PC-3 (cell line): ENCODE results near the gene ITGB4. TPM values are rescaled to one million over a fixed set of nuclear protein-coding genes. Genes with fewer than 3 reads are reported as not detected.
"Not testable (repeated sequence)": the region's sequence is repeated elsewhere in the genome, so short reads cannot be mapped to it uniquely, and the experiment has no call there.

Source experiments
- ATAC-seq: fragments of 200-7000 bp; cut with Tn5 transposase; 2 replicates; pipeline ENCODE4 v1.9.1; 2020; ENCODE audit warnings: mild to moderate bottlenecking, moderate library complexity
- BruUV-seq: library from RNA; stranded (reverse); fragments of 400-500 nt; replicated peaks from 2 replicates; lab custom pipeline; 2021; lab: Mats Ljungman, UMichigan
- CTCF ChIA-PET: fragments of 300-600 bp; sonication (Branson Sonifier 250); formaldehyde crosslinking; loops from one replicate; lab custom pipeline; 2022; ENCODE audit warnings: antibody characterized with exemption; lab: Charles Lee
- POLR2A ChIA-PET: fragments of 300-600 bp; sonication (Branson Sonifier 250); formaldehyde crosslinking; loops from one replicate; lab custom pipeline; 2022; ENCODE audit warnings: antibody characterized with exemption; ENCODE audit not compliant: unreplicated experiment; lab: Charles Lee
- DNase-seq: peaks from one replicate; pipeline ENCODE4 v3.0.0-alpha.2; 2015
- H2AFZ ChIP-seq: fragments of 300-600 bp; sonication (generic); 2 replicates; pipeline ENCODE4 v1.6.0; 2016; ENCODE audit warnings: antibody characterized with exemption, low read length
- H3F3A ChIP-seq: fragments of 300-600 bp; sonication (generic); one replicate; pipeline ENCODE4 v1.6.0; 2017; ENCODE audit warnings: antibody characterized with exemption, low read length, control low read depth, mild to moderate bottlenecking; ENCODE audit not compliant: unreplicated experiment
- H3K27ac ChIP-seq: fragments of 300-600 bp; sonication (generic); 2 replicates; pipeline ENCODE4 v1.5.1; 2016; ENCODE audit warnings: mild to moderate bottlenecking, low read length
- H3K27me3 ChIP-seq: fragments of 300-600 bp; sonication (generic); 2 replicates; pipeline ENCODE4 v1.6.1; 2016; ENCODE audit warnings: low read length, mixed read lengths
- H3K36me3 ChIP-seq: fragments of 300-600 bp; sonication (generic); 2 replicates; pipeline ENCODE4 v1.6.1; 2016; ENCODE audit warnings: low read depth, mixed run types, low read length, mixed read lengths
- H3K4me1 ChIP-seq: fragments of 300-600 bp; sonication (generic); 2 replicates; pipeline ENCODE4 v1.5.1; 2016; ENCODE audit warnings: low read length; ENCODE audit not compliant: insufficient read depth
- H3K4me2 ChIP-seq: fragments of 300-600 bp; sonication (generic); 2 replicates; pipeline ENCODE4 v1.6.0; 2016; ENCODE audit warnings: low read length
- H3K4me3 ChIP-seq: fragments of 300-600 bp; sonication (generic); 2 replicates; pipeline ENCODE4 v1.5.1; 2016; ENCODE audit warnings: mild to moderate bottlenecking, low read length, mixed read lengths
- H3K79me2 ChIP-seq: fragments of 300-600 bp; sonication (generic); 2 replicates; pipeline ENCODE4 v1.6.1; 2017; ENCODE audit warnings: low read length, mixed read lengths
- H3K9ac ChIP-seq: fragments of 300-600 bp; sonication (generic); 2 replicates; pipeline ENCODE4 v1.6.0; 2016; ENCODE audit warnings: mild to moderate bottlenecking, low read length
- H3K9me2 ChIP-seq: fragments of 300-600 bp; sonication (generic); replicated peaks from 2 replicates; pipeline ENCODE4 v1.6.1; 2016; ENCODE audit warnings: mixed run types, low read length, mixed read lengths
- H3K9me3 ChIP-seq: fragments of 300-600 bp; sonication (generic); 2 replicates; pipeline ENCODE4 v1.6.1; 2016; ENCODE audit warnings: low read length, mixed read lengths
- H4K20me1 ChIP-seq: fragments of 300-600 bp; sonication (generic); 2 replicates; pipeline ENCODE4 v1.6.1; 2016; ENCODE audit warnings: low read length, mixed read lengths
- EZH2 ChIP-seq: fragments of 300-600 bp; sonication (generic); IDR thresholded peaks from one replicate; pipeline ENCODE4 v1.6.1; 2017; ENCODE audit warnings: antibody characterized with exemption, mild to moderate bottlenecking, low read length; ENCODE audit not compliant: unreplicated experiment
- EZH2phosphoT487 ChIP-seq: fragments of 300-600 bp; sonication (generic); IDR thresholded peaks from 2 replicates; pipeline ENCODE4 v1.6.1; 2018; ENCODE audit warnings: mild to moderate bottlenecking, antibody characterized with exemption, low read length, borderline replicate concordance
- intact Hi-C: fragments of 100-400 bp; cut with micrococcal nuclease; formaldehyde crosslinking; loops from 2 replicates; pipeline ENCODE4 v1.9.0; 2023
- total RNA-seq: library from RNA; depleted of rRNA; stranded (reverse); fragments of >200 nt; gene quantifications from 2 replicates; pipeline ENCODE4 v1.2.3, GENCODE V29; 2014
- TF ChIP-seq, protein P1 (sequence below): fragments of 300-600 bp; sonication (generic); conservative IDR thresholded peaks from 2 replicates; pipeline ENCODE4 v1.5.1; 2017; ENCODE audit warnings: antibody characterized with exemption, low read depth, mild to moderate bottlenecking, low read length

Gene ITGB4
- total RNA-seq, 1 experiment from 2014 or later: 273 TPM

DNA sequence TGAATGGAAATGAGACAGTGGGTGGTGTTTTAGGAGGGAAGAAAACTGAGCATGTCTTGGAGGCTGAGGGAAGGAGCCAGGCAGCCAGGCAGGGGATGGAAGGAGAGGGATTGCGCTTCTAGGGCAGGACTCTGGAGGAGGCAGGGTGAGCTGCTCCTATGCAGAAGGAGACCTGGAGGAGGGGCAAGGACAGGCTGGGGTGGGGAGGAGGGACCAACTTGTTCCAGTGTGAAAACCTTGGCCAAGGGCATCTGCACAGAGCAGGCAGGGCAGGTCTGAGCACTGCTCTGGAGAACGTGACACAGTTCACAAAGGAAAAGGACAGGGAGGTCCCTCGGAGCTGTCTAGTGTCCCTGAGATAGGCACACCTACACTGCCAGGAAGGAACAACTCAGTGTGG, 38.2 kb downstream of the ITGB4 start:
- H2AFZ ChIP-seq: no peak overlapping the region
- no TSS peak for BruUV-seq
- ATAC-seq (no peak), DNase-seq (no peak)
- H3K36me3 ChIP-seq: peaks cover 29% of the 10 kb centered on the region; the same call in 1 of the 2 replicates
- no peak overlapping the region for H3K4me3 ChIP-seq
- H3K9me2 ChIP-seq: no peaks in the 10 kb centered on the region
- peaks cover 5% of the 10 kb centered on the region; the same call in 1 of the 2 replicates for H3K79me2 ChIP-seq
- no peaks in the 10 kb centered on the region for H4K20me1 ChIP-seq
- intact Hi-C loops: no loop called here
- no peaks in the 10 kb centered on the region for H3K9me3 ChIP-seq
- H3K4me1 ChIP-seq: peaks cover 10% of the 10 kb centered on the region
- TF ChIP-seq EZH2phosphoT487 (no peak), EZH2 (no peak)
- TF ChIP-seq, protein P1, sequence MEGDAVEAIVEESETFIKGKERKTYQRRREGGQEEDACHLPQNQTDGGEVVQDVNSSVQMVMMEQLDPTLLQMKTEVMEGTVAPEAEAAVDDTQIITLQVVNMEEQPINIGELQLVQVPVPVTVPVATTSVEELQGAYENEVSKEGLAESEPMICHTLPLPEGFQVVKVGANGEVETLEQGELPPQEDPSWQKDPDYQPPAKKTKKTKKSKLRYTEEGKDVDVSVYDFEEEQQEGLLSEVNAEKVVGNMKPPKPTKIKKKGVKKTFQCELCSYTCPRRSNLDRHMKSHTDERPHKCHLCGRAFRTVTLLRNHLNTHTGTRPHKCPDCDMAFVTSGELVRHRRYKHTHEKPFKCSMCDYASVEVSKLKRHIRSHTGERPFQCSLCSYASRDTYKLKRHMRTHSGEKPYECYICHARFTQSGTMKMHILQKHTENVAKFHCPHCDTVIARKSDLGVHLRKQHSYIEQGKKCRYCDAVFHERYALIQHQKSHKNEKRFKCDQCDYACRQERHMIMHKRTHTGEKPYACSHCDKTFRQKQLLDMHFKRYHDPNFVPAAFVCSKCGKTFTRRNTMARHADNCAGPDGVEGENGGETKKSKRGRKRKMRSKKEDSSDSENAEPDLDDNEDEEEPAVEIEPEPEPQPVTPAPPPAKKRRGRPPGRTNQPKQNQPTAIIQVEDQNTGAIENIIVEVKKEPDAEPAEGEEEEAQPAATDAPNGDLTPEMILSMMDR: no peak
- no peaks in the 10 kb centered on the region for H3F3A ChIP-seq
- H3K9ac ChIP-seq: no peak overlapping the region
- no peak overlapping the region for H3K4me2 ChIP-seq
- ChIA-PET CTCF (no interaction called here), POLR2A (no interaction called here)
- no peak overlapping the region for H3K27ac ChIP-seq
- H3K27me3 ChIP-seq: no peaks in the 10 kb centered on the region

DNA sequence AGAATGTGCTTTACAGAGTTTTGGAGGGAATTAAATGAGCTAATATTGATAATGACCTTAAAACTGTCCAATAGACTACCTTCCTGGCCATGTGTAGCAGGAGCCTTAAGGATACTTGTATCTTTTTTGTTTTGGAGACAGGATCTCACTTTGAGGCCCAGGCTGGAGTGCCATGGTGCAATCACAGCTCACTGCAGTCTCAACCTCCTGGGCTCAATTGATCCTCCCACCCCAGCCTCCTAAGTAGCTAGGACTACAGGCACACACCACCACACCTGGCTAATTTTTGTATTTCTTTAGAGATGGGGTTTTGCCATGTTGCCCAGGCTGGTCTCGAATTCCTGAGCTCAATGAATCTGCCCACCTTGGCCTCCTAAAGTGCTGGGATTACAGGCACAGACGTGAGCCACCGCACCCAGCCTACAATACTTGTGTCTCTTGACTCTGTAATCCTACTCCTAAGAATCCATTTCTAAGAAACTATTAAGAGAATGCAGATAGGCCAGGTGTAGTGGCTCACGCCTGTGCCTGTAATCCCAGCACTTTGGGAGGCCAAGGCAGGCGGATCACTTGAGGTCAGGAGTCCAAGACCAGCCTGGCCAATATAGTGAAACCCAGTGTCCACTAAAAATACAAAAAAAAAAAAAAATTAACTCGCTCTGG, 38.9 kb downstream of the ITGB4 start:
- H3K27ac ChIP-seq, BruUV-seq, H4K20me1 ChIP-seq, H3K4me2 ChIP-seq, POLR2A ChIA-PET, H3F3A ChIP-seq, H2AFZ ChIP-seq, intact Hi-C loops, H3K79me2 ChIP-seq, ATAC-seq, H3K9me2 ChIP-seq, H3K9me3 ChIP-seq, H3K4me3 ChIP-seq, CTCF ChIA-PET, H3K27me3 ChIP-seq, DNase-seq, H3K9ac ChIP-seq: not testable (repeated sequence)
- H3K4me1 ChIP-seq: peaks cover 11% of the 10 kb centered on the region
- peaks cover 25% of the 10 kb centered on the region; the same call in 1 of the 2 replicates for H3K36me3 ChIP-seq

DNA sequence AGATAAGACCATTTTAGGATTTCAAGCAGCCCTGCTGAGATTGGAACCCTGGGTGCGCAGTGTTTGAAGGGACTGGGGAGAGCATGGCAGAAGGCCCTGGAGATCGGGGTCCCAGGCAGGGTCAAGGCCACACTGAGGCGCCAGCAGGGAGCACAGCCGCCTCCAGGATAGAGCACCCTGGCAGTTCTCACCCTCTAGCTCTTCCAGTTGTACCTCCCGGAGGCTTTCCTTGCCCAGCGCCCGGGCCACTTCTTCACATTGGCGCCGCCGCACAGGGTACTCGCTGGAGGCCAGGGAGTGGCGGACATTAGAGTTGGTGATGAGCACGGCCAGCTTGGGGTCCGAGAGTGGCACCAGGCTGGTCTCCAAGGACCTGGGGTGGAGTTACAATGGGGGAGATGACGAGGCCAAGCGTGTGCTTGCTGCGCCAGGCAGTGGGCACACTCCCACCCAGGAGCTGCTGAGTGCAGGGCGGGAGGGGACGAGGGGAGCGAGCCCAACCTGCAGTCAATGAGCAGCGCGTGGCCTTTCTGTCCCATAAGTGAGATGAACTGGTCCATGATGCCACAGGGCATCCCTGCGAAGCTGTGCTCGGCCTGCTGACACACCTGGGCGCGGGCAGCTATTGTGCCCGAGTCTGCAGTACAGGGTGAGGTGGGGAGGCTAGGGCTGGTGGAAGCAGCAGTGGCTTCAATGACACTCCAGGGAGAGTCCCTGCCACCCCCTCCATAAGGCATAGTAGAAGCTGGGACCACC, 41.4 kb downstream of the ITGB4 start:
- H3K79me2 ChIP-seq: peaks cover 5% of the 10 kb centered on the region; the same call in 1 of the 2 replicates
- H3F3A ChIP-seq: no peaks in the 10 kb centered on the region
- no peaks in the 10 kb centered on the region for H3K9me2 ChIP-seq
- no peak overlapping the region for H2AFZ ChIP-seq
- H3K4me2 ChIP-seq: no peak overlapping the region
- intact Hi-C loops: no loop called here
- peaks cover 8% of the 10 kb centered on the region; the same call in 1 of the 2 replicates for H3K36me3 ChIP-seq
- no peaks in the 10 kb centered on the region for H3K9me3 ChIP-seq
- BruUV-seq: no TSS peak
- ChIA-PET CTCF (interaction anchor here (0.7 kb wide), 1 partner anchor 131 kb away, joined by 4 read pairs; no protein-coding TSS in a partner anchor), POLR2A (no interaction called here)
- no peaks in the 10 kb centered on the region for H3K27me3 ChIP-seq
- H3K27ac ChIP-seq: no peak overlapping the region
- peaks cover 11% of the 10 kb centered on the region for H3K4me1 ChIP-seq
- TF ChIP-seq EZH2: no peak
- no peak for TF ChIP-seq EZH2phosphoT487
- TF ChIP-seq, protein P1: no peak
- no peak overlapping the region for H3K4me3 ChIP-seq
- H4K20me1 ChIP-seq: no peaks in the 10 kb centered on the region
- DNase-seq: no peak
- H3K9ac ChIP-seq: no peak overlapping the region
- no peak for ATAC-seq
